ENCODE results near the gene AEBP1.

The AEBP1 gene

GRCh38 chr7:44102846-44103565, 1.1 kb upstream of the AEBP1 start:
- Histone ChIP-seq H3K4me1 (ENCODE audit: control insufficient read depth, insufficient read depth, low read length) (no peaks in the 10 kb centered on the region), H3K36me3 (ENCODE audit: control insufficient read depth, insufficient read depth, low read length) (peaks cover under 1% of the 10 kb centered on the region), H3K27me3 (ENCODE audit: control insufficient read depth, insufficient read depth, low read length) (peaks cover 22% of the 10 kb centered on the region), H3K9ac (ENCODE audit: low read depth, low read length) (no peak overlapping the region), H3K4me3 (ENCODE audit: low read depth, low read length) (no peak overlapping the region), H3K9me3 (ENCODE audit: control insufficient read depth, insufficient read depth, low read length) (no peaks in the 10 kb centered on the region)

- Histone ChIP-seq H3K9me3 (ENCODE audit: control insufficient read depth, insufficient read depth, low read length) (no peaks in the 10 kb centered on the region), H3K9ac (ENCODE audit: low read depth, low read length) (no peak overlapping the region), H3K27me3 (ENCODE audit: control insufficient read depth, insufficient read depth, low read length) (peaks cover 22% of the 10 kb centered on the region), H3K4me1 (ENCODE audit: control insufficient read depth, insufficient read depth, low read length) (no peaks in the 10 kb centered on the region), H3K4me3 (ENCODE audit: low read depth, low read length) (peak overlapping the region; percentile 54), H3K36me3 (ENCODE audit: control insufficient read depth, insufficient read depth, low read length) (peaks cover 5% of the 10 kb centered on the region)
Observed at GRCh38 chr7:44103566-44103922, 601 bp upstream of the AEBP1 start.

GRCh38 chr7:44104860-44105771, 971 bp downstream of the AEBP1 start:
- H3K4me3 ChIP-seq (ENCODE audit: low read depth, low read length): peak overlapping the region; percentile 59
- peaks cover 22% of the 10 kb centered on the region for H3K27me3 ChIP-seq (ENCODE audit: control insufficient read depth, insufficient read depth, low read length)
- no peaks in the 10 kb centered on the region for H3K4me1 ChIP-seq (ENCODE audit: control insufficient read depth, insufficient read depth, low read length)
- peaks cover 12% of the 10 kb centered on the region for H3K36me3 ChIP-seq (ENCODE audit: control insufficient read depth, insufficient read depth, low read length)
- no peaks in the 10 kb centered on the region for H3K9me3 ChIP-seq (ENCODE audit: control insufficient read depth, insufficient read depth, low read length)
- no peak overlapping the region for H3K9ac ChIP-seq (ENCODE audit: low read depth, low read length)

- Histone ChIP-seq H3K27me3 (ENCODE audit: control insufficient read depth, insufficient read depth, low read length) (peaks cover 22% of the 10 kb centered on the region), H3K9me3 (ENCODE audit: control insufficient read depth, insufficient read depth, low read length) (no peaks in the 10 kb centered on the region), H3K4me1 (ENCODE audit: control insufficient read depth, insufficient read depth, low read length) (no peaks in the 10 kb centered on the region), H3K9ac (ENCODE audit: low read depth, low read length) (no peak overlapping the region), H3K36me3 (ENCODE audit: control insufficient read depth, insufficient read depth, low read length) (peaks cover 15% of the 10 kb centered on the region), H3K4me3 (ENCODE audit: low read depth, low read length) (peak overlapping the region; percentile 59)
Observed at GRCh38 chr7:44105832-44106231, 1.7 kb downstream of the AEBP1 start.

- H3K4me3 ChIP-seq (ENCODE audit: low read depth, low read length): no peak overlapping the region
- H3K4me1 ChIP-seq (ENCODE audit: control insufficient read depth, insufficient read depth, low read length): no peaks in the 10 kb centered on the region
- H3K9me3 ChIP-seq (ENCODE audit: control insufficient read depth, insufficient read depth, low read length): no peaks in the 10 kb centered on the region
- H3K36me3 ChIP-seq (ENCODE audit: control insufficient read depth, insufficient read depth, low read length): peaks cover 15% of the 10 kb centered on the region
- peaks cover 22% of the 10 kb centered on the region for H3K27me3 ChIP-seq (ENCODE audit: control insufficient read depth, insufficient read depth, low read length)
- no peak overlapping the region for H3K9ac ChIP-seq (ENCODE audit: low read depth, low read length)
Observed at GRCh38 chr7:44106311-44107065, 2.3 kb downstream of the AEBP1 start.

- no peak overlapping the region for H3K9ac ChIP-seq (ENCODE audit: low read depth, low read length)
- H3K4me1 ChIP-seq (ENCODE audit: control insufficient read depth, insufficient read depth, low read length): no peaks in the 10 kb centered on the region
- H3K4me3 ChIP-seq (ENCODE audit: low read depth, low read length): no peak overlapping the region
- H3K36me3 ChIP-seq (ENCODE audit: control insufficient read depth, insufficient read depth, low read length): peaks cover 15% of the 10 kb centered on the region
- peaks cover 20% of the 10 kb centered on the region for H3K27me3 ChIP-seq (ENCODE audit: control insufficient read depth, insufficient read depth, low read length)
- no peaks in the 10 kb centered on the region for H3K9me3 ChIP-seq (ENCODE audit: control insufficient read depth, insufficient read depth, low read length)
Observed at GRCh38 chr7:44107116-44107960, 3.2 kb downstream of the AEBP1 start.

GRCh38 chr7:44107961-44108767, 4.0 kb downstream of the AEBP1 start:
- Histone ChIP-seq H3K4me3 (ENCODE audit: low read depth, low read length) (no peak overlapping the region), H3K4me1 (ENCODE audit: control insufficient read depth, insufficient read depth, low read length) (no peaks in the 10 kb centered on the region), H3K27me3 (ENCODE audit: control insufficient read depth, insufficient read depth, low read length) (peaks cover 15% of the 10 kb centered on the region), H3K9ac (ENCODE audit: low read depth, low read length) (no peak overlapping the region), H3K9me3 (ENCODE audit: control insufficient read depth, insufficient read depth, low read length) (no peaks in the 10 kb centered on the region), H3K36me3 (ENCODE audit: control insufficient read depth, insufficient read depth, low read length) (peaks cover 15% of the 10 kb centered on the region)

- peaks cover 13% of the 10 kb centered on the region for H3K27me3 ChIP-seq (ENCODE audit: control insufficient read depth, insufficient read depth, low read length)
- H3K9ac ChIP-seq (ENCODE audit: low read depth, low read length): no peak overlapping the region
- no peaks in the 10 kb centered on the region for H3K4me1 ChIP-seq (ENCODE audit: control insufficient read depth, insufficient read depth, low read length)
- no peaks in the 10 kb centered on the region for H3K9me3 ChIP-seq (ENCODE audit: control insufficient read depth, insufficient read depth, low read length)
- H3K36me3 ChIP-seq (ENCODE audit: control insufficient read depth, insufficient read depth, low read length): peaks cover 16% of the 10 kb centered on the region
- H3K4me3 ChIP-seq (ENCODE audit: low read depth, low read length): no peak overlapping the region
Observed at GRCh38 chr7:44108768-44109750, 4.9 kb downstream of the AEBP1 start.

- Histone ChIP-seq H3K36me3 (ENCODE audit: control insufficient read depth, insufficient read depth, low read length) (peaks cover 26% of the 10 kb centered on the region), H3K27me3 (ENCODE audit: control insufficient read depth, insufficient read depth, low read length) (peaks cover 11% of the 10 kb centered on the region), H3K9me3 (ENCODE audit: control insufficient read depth, insufficient read depth, low read length) (no peaks in the 10 kb centered on the region), H3K9ac (ENCODE audit: low read depth, low read length) (no peak overlapping the region), H3K4me1 (ENCODE audit: control insufficient read depth, insufficient read depth, low read length) (no peaks in the 10 kb centered on the region), H3K4me3 (ENCODE audit: low read depth, low read length) (no peak overlapping the region)
Observed at GRCh38 chr7:44109991-44110390, 5.8 kb downstream of the AEBP1 start.

Measured in iPS-15b (cell line).